GM21360 (cell line): Measurements from ENCODE around the gene LOC101059915.

Source experiments
- ATAC-seq: cut with Tn5 transposase; IDR thresholded peaks from one replicate; pipeline ENCODE4 v1.9.1; 2021; ENCODE audit warnings: mild to moderate bottlenecking, moderate library complexity; ENCODE audit not compliant: unreplicated experiment

LOC101059915 gene

DNA sequence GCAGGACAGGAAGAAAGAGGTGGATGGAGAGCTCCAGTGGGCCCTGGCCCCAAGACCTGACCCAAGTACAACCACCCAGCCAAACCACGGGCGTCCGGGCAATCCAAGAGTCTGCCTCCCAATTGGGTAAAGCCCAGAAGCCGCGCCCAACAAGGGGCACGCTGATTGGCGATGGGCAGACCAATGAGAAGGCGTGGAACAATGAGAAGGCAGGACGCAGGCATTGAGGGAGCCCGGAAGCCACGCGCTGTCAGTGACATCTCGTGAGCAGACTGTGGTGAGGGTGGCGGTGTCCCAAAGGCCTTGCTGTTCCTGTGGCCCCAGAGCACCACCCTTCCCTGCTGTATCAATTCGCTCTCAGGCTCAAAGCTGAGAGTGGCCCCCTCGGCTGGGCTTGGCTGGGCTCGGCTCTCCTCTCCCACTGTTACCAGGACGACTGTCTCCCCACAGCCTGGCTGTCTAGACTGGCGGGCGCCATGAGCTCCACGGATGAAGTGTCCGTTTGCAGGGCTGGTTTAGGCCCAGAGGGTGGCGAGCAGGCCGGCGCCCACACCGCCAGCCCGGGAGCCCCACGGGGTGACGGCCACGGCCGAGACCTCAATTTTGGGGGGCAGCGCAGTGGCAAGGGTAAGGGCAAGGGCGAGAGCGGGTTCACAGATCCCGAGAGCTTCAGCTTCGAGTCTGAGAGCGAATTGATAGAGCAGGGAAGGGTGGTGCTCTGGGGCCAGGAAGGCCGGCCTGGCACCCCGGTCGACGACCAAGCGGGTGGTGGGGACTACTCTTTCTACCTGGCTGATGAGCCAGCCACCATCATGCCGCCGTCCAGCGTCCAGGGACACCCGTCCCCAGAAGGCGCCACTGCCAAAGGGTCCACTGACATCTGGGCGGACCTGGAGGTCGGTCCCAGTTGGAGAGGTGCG lies at the start of gene LOC101059915:
Gene LOC101059915, plus strand, starts transcription at position 219 of the 920 bp plus-strand sequence.
- no peak for ATAC-seq

DNA sequence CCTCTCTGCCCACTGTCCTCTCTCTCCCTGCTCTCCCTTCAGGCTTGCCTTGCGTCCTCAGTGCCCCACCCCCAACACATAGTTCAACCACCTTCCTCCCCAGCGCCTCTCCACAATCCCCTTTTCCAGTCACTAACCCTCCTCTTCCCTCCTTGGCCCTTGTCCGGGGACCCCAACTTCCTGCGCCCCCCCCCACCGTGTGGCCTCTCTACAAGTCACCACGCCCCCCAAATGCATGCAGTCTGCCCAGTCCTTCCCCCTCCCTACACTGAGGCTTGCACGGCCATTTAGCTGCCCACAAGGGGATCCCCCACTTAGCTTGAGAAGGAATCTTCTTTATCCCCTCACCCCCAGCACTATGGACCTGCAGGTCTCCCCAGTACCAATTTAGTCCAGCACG lies 49.6 kb upstream of the LOC101059915 start:
- no peak for ATAC-seq

DNA sequence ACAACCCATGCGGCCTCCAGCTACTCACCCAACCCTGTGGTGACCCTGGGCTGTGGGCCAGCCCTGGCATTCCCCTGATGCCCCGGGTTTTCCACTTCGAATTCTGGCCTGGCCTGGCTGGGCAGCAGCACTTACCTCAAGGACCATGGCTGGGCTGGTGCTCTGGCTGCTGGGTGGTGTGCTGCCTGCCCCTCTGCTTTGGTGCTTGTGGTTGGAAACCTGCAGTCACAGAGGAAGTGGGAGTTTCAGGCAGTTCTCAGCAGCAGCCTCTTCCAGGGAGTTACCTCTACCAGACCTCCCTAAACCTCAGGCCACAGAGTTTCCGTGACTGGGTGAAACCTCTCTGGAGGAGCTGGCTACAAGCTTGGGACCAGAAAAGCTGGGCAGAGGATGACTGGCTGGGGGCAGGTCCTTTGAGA lies 49.0 kb upstream of the LOC101059915 start, which contains the start of gene CXCR3:
Gene CXCR3, minus strand, starts transcription at position 209 of the 419 bp plus-strand sequence. Its CDS starts 62 bp downstream, at position 147.
- peak; percentile 56 for ATAC-seq

DNA sequence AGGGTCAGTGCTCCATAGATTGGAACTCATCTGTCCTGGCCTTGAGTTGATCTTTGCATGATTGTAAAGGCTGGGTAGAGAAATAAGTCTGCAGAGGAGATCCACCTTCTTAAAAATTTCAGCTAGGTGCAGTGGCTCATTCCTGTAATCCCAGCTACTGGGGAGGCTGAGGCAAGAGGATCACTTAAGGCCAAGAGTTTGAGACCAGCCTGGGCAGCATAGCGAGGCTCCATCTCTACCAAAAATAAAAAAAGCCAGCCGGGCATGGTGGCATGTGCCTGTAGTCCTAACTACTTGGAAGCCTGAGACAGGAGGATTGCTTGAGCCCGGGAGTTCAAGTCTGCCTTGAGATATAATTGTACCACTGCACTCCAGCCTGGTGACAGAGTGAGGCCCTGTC lies 48.6 kb upstream of the LOC101059915 start:
- ATAC-seq: no peak

- ATAC-seq: no peak
Observed at GRCh38 chrX:71619193-71619592, 48.2 kb upstream of the LOC101059915 start.

- ATAC-seq: no peak
Observed at GRCh38 chrX:71619986-71620385, 47.4 kb upstream of the LOC101059915 start.

DNA sequence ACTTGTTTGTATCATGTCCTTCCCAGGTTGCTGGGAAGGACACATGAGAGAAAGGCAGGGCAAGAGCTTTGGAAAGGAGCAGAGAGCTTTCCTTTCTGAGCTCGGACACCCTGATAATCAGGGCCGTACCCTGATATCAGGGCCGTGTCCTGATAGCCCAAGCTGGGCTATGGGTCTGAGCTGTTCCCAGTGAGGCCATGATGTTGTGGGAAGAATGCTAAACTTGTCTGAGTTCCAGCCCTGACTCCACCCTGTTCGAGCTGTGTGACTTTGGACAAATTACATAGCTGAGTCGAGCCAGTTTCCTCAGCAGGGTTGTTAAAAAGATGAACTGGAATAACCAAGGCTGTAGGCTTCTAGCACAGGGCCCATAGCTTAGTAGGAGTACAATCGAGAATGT lies 45.7 kb upstream of the LOC101059915 start:
- no peak for ATAC-seq

- ATAC-seq: no peak
Observed at GRCh38 chrX:71622032-71622575, 45.2 kb upstream of the LOC101059915 start.

- ATAC-seq: peak; percentile 37
Observed at GRCh38 chrX:71622576-71623450, 44.5 kb upstream of the LOC101059915 start.

DNA sequence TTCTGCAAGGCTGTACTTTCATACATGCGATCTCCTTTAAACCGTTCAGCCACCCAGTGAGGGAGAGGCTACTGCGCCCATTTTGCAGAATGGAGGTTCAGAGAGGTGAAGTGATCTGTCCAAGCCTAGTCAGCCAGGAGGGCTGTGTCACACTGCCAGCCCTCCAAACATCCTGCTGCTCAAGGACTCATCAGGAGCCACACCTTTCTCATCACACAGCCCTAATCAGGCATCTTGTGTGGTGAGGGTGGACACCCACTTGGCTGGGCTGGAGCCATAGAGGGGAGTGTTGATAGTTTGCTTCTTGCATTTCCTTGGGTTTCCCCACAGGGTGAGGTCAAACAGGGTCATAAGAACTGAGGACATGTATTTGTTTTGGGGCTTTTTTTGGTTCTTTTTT lies 43.6 kb upstream of the LOC101059915 start:
- no peak for ATAC-seq

DNA sequence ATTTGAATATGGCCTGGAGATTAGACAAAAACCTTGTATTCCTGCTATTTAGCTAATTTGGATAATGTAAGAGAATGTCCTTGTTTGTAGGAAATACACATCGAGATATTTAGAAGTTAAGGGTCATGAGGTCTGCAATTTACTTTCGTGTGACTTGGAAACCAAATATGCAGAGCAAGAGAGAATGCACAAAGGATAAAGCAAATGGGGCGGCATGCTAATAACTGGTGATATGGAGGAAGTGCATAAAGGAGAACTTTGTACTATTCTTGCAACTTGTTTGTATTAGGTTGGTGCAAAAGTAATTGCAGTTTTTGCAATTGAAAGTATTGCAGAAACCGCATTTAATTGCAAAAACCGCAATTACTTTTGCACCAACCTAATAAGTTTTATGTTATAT lies 41.9 kb upstream of the LOC101059915 start:
- no peak for ATAC-seq

DNA sequence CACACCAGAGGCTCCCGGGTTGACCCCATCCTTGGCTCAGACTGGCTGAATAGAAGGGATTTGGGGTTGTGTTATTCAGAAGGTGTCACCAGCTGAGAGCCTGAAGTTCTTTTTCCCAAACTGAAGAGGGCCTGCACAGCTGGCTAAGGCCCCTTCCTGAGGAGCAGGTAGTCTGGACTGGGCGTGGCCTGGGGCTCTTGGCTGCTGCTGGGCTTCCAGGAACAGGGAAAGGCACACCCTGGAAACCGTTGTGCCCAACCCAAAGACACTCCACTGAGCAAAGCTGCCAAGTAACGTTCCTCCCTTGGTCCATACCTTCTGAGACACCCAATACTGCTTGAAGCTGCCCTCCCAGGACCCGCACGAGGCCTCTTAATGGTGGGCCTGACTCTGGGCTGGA lies 40.8 kb upstream of the LOC101059915 start:
- no peak for ATAC-seq

DNA sequence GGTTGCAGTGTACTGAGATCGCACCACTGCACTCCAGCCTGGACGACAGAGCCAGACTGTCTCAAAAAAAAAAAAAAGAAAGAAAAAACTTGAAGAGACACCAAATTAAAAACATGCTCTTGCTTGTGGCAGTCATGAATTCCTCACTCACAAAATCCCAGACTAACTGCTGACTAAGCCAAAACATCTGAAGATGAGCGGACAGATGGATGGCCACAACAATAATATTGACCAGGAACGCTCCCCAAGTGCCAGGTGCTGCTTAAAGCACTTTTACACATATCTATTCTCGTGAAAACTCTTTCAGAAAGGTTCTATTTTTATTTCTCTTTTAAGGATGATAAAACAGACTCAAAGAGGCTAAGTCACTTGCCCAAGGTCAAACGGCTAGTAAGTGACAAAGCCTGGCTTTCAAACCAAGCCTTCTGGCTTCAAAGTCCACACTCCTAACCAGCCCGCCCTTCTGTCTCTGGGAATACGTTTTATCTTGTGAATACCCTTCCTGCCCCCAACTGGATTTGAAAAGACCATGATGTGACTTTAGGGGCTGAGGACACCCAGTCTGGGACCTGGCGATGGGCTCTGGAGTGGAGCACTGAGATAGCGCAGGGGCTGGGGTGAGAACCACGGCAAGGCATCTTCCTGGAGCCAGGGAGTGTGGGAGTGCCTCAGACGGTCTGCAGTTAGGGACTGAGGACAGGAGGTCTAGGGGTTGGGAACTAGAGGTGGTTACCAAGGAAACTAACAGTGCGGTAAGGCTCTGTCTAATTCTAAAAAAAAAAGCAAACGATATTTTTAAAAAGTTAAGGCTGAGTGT lies 39.5 kb upstream of the LOC101059915 start:
- ATAC-seq: no peak

DNA sequence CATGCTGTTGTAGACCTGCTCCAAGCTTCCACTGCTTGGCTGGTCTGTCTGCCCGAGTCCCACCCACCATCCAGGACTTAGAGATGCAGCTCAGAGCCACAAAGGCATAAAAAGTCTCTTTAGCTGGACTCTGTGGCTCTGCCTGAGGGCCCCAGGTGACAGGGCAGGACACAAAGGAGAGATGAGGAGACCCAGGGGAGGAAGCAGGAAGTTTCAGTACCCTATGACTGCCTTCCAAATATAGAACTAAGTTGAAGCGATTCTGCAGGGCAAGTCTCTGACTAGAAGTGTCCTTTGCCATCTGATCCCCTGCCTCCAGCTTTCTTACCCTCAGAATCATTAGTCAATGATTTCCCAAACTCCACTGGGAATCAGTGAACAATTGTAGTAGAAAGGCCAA lies 37.9 kb upstream of the LOC101059915 start:
- ATAC-seq: peak; percentile 61

DNA sequence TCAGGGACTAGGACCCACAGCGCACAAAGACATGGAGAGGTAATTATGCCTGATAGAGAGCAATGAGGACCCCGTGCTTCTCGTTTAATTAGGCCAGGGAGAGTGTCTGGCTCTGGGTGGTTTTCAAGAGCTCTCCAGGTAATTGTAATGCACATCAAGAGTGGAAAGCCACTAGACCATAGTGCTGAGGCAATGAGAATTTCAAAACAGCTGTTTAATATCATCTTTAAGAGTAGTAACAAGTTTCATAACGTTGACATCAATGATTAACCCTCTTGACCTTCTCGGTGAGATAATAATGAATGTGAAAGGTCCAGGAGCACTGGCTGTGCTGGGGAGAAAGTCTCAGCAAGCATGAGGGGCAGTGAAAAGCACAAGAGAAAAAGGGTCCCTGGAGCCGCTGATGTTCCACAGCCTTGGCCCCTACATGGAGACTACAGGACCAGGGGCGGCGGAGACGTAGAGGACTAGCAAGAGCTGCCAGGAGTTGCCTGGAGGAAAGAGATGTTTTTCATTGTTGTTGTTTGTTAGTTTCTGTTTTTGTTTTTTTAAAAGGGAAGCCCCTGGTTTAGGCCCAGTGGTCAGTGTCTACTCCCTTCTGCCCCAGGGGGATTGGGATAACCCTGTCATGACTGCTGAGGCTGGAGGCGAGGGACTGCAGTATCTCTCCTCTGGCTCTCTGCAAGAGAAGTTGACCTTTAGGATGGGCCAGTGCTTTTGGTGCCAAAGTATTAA lies 34.3 kb upstream of the LOC101059915 start:
- ATAC-seq: no peak

GRCh38 chrX:71634366-71634765 lies 33.0 kb upstream of the LOC101059915 start:
- no peak for ATAC-seq

GRCh38 chrX:71636438-71637252 lies 30.7 kb upstream of the LOC101059915 start:
- no peak for ATAC-seq

DNA sequence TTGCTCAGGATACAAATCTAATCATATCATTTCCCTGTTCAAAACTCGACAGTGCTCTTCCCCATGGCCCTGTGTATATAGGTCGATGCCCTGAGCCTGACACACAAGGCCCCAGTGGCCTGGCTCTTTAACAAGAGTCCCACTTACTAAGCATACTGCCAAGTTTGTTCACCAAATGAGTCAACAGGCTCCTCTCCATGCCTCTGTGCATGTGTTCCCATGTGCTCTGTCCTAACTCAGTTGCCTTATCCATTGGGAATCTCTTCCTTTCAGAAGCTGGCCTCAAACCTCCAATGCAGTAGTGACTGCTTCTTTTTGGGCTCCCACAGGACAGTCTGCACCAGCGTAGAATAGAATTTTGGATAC lies 30.1 kb upstream of the LOC101059915 start:
- ATAC-seq: no peak

DNA sequence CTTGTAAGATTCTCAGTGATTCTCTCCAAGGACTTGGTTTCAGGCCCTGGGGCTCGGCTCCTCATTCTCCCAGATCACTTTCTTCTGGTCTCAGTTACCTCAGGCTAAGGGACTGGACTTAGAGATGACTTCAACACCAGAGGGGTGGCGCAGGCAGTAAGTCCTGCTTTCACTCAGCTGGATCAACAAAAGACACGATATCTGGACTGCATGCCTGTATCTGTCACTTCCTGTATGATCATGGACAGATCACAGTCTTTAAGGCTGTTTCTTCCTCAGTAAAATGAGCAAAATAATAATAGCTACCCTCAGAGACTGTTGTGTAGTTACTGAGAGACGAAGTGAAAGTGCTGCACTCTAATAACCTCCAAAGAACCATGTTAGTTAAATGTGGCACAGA lies 29.5 kb upstream of the LOC101059915 start:
- ATAC-seq: peak; percentile 66
